IMR-90 (cell line): ENCODE results near the gene RABL2B. TPM values are rescaled to one million over a fixed set of nuclear protein-coding genes. Genes with fewer than 3 reads are reported as not detected.

Experiments
- ATAC-seq: fragments of 200-7000 bp; cut with Tn5 transposase; 2 replicates; pipeline ENCODE4 v1.9.1; 2020; ENCODE audit warnings: low read depth, mild to moderate bottlenecking, moderate library complexity
- BruUV-seq: library from RNA; stranded (reverse); fragments of 400-500 nt; replicated peaks from 2 replicates; lab custom pipeline; 2021; lab: Mats Ljungman, UMichigan
- CTCF ChIA-PET: fragments of 300-600 bp; formaldehyde crosslinking; extraction: SDS; loops from one replicate; lab custom pipeline; 2021; ENCODE audit warnings: antibody characterized with exemption; lab: Yijun Ruan, JAX
- POLR2A ChIA-PET: fragments of 300-600 bp; sonication (Branson Sonifier 250); formaldehyde crosslinking; loops from one replicate; lab custom pipeline; 2022; ENCODE audit warnings: antibody characterized with exemption; ENCODE audit not compliant: unreplicated experiment; lab: Charles Lee
- DNase-seq: peaks from one replicate; pipeline ENCODE4 v3.0.0; 2013
- H2AFZ ChIP-seq: replicated peaks from 2 replicates; pipeline ENCODE3; 2013; ENCODE audit warnings: low read length, mild to moderate bottlenecking; ENCODE audit not compliant: poor library complexity
- H2AK5ac ChIP-seq: 2 replicates; pipeline ENCODE4 v1.6.1; 2013; ENCODE audit warnings: low read depth, low read length, inconsistent platforms
- H2AK9ac ChIP-seq: replicated peaks from 2 replicates; pipeline ENCODE3; 2013; ENCODE audit warnings: mild to moderate bottlenecking, low read depth, low read length, moderate library complexity; ENCODE audit not compliant: poor library complexity
- H2BK120ac ChIP-seq: 2 replicates; pipeline ENCODE4 v1.6.1; 2013; ENCODE audit warnings: low read depth, low read length, inconsistent platforms
- H2BK15ac ChIP-seq: 3 replicates; pipeline ENCODE4 v1.6.1; 2013; ENCODE audit warnings: low read depth, low read length, inconsistent platforms
- H2BK20ac ChIP-seq: 2 replicates; pipeline ENCODE4 v1.6.1; 2013; ENCODE audit warnings: low read depth, mild to moderate bottlenecking, inconsistent platforms, low read length, moderate library complexity
- H2BK5ac ChIP-seq: 2 replicates; pipeline ENCODE4 v1.6.1; 2013; ENCODE audit warnings: mild to moderate bottlenecking, low read depth, low read length, inconsistent platforms; ENCODE audit not compliant: poor library complexity, severe bottlenecking
- H3K14ac ChIP-seq: replicated peaks from 2 replicates; pipeline ENCODE4 v1.6.1; 2013; ENCODE audit warnings: low read depth, low read length, inconsistent platforms
- H3K18ac ChIP-seq: 2 replicates; pipeline ENCODE4 v1.6.1; 2013; ENCODE audit warnings: low read depth, low read length, control low read depth
- H3K23ac ChIP-seq: 2 replicates; pipeline ENCODE4 v1.6.1; 2013; ENCODE audit warnings: low read depth, low read length, inconsistent platforms
- H3K27ac ChIP-seq: 2 replicates; pipeline ENCODE4 v1.5.1; 2013; ENCODE audit warnings: mild to moderate bottlenecking, control low read depth, low read length; ENCODE audit not compliant: insufficient read depth
- H3K27me3 ChIP-seq: 2 replicates; pipeline ENCODE4 v1.6.1; 2013; ENCODE audit warnings: low read length; ENCODE audit not compliant: control insufficient read depth, insufficient read depth
- H3K36me3 ChIP-seq: 2 replicates; pipeline ENCODE4 v1.6.1; 2013; ENCODE audit warnings: low read length, mixed read lengths; ENCODE audit not compliant: control insufficient read depth, insufficient read depth
- H3K4ac ChIP-seq: 2 replicates; pipeline ENCODE4 v1.6.1; 2013; ENCODE audit warnings: low read depth, low read length, inconsistent platforms
- H3K4me1 ChIP-seq: 2 replicates; pipeline ENCODE4 v1.6.1; 2013; ENCODE audit warnings: low read length, mixed read lengths; ENCODE audit not compliant: control insufficient read depth, insufficient read depth
- H3K4me2 ChIP-seq: 2 replicates; pipeline ENCODE4 v1.6.1; 2013; ENCODE audit warnings: low read depth, mild to moderate bottlenecking, control low read depth, low read length, moderate library complexity
- H3K4me3 ChIP-seq: 2 replicates; pipeline ENCODE4 v1.5.1; 2013; ENCODE audit warnings: low read depth, mild to moderate bottlenecking, control low read depth, low read length, moderate library complexity; ENCODE audit not compliant: insufficient read depth
- H3K56ac ChIP-seq: 2 replicates; pipeline ENCODE4 v1.6.1; 2013; ENCODE audit warnings: low read length, inconsistent platforms; ENCODE audit not compliant: insufficient read depth; ENCODE audit errors: extremely low read depth
- H3K79me1 ChIP-seq, 2 experiments: 2 replicates each; pipeline ENCODE4 v1.6.1; 2013; ENCODE audit warnings: low read length in 2 of 2, inconsistent platforms in 1 of 2, low read depth in 1 of 2
- H3K9ac ChIP-seq: 2 replicates; pipeline ENCODE4 v1.6.1; 2013; ENCODE audit warnings: low read depth, low read length, control low read depth
- H3K9me1 ChIP-seq: 2 replicates; pipeline ENCODE4 v1.6.1; 2013; ENCODE audit warnings: low read length, inconsistent platforms; ENCODE audit not compliant: insufficient read depth
- H3K9me3 ChIP-seq: 2 replicates; pipeline ENCODE4 v1.6.1; 2013; ENCODE audit warnings: low read length; ENCODE audit not compliant: control insufficient read depth, insufficient read depth
- H4K20me1 ChIP-seq: 2 replicates; pipeline ENCODE4 v1.6.1; 2013; ENCODE audit warnings: low read length, inconsistent platforms; ENCODE audit not compliant: insufficient read depth
- H4K5ac ChIP-seq: 2 replicates; pipeline ENCODE4 v1.6.1; 2013; ENCODE audit warnings: mild to moderate bottlenecking, low read depth, low read length, control low read depth
- H4K8ac ChIP-seq, 2 experiments: 2 replicates each; pipeline ENCODE4 v1.6.1; 2013; ENCODE audit warnings: low read depth in 2 of 2, low read length in 2 of 2, control low read depth in 1 of 2, inconsistent platforms in 1 of 2
- H4K91ac ChIP-seq: 2 replicates; pipeline ENCODE4 v1.6.1; 2013; ENCODE audit warnings: low read depth, low read length, inconsistent platforms; ENCODE audit not compliant: insufficient read depth
- BHLHE40 ChIP-seq: fragments of 150-350 bp; IDR thresholded peaks from 2 replicates; pipeline ENCODE4 v1.6.1; 2016; ENCODE audit warnings: mild to moderate bottlenecking, low read depth, low read length
- CTCF ChIP-seq: conservative IDR thresholded peaks from 2 replicates; pipeline ENCODE4 v1.5.1; 2012; ENCODE audit warnings: mild to moderate bottlenecking, low read depth, low read length, improper control_type of control experiment
- MAZ ChIP-seq: IDR thresholded peaks from 2 replicates; pipeline ENCODE4 v1.6.1; 2012; ENCODE audit warnings: low read depth, mild to moderate bottlenecking, low read length, improper control_type of control experiment, moderate library complexity, borderline replicate concordance
- MXI1 ChIP-seq: IDR thresholded peaks from 2 replicates; pipeline ENCODE4 v1.6.1; 2012; ENCODE audit warnings: low read depth, mild to moderate bottlenecking, low read length, moderate library complexity, borderline replicate concordance
- NFE2L2 ChIP-seq: fragments of 150-350 bp; IDR thresholded peaks from 2 replicates; pipeline ENCODE4 v1.6.1; 2016; ENCODE audit warnings: low read depth, mild to moderate bottlenecking, low read length
- RAD21 ChIP-seq: IDR thresholded peaks from 2 replicates; pipeline ENCODE4 v1.6.1; 2012; ENCODE audit warnings: low read length, improper control_type of control experiment
- RFX5 ChIP-seq: IDR thresholded peaks from 2 replicates; pipeline ENCODE4 v1.8.0; 2012; ENCODE audit warnings: low read depth, mild to moderate bottlenecking, low read length, moderate library complexity
- SMC3 ChIP-seq: fragments of 150-350 bp; IDR thresholded peaks from 2 replicates; pipeline ENCODE4 v1.6.1; 2016; ENCODE audit warnings: low read depth, mild to moderate bottlenecking, antibody characterized with exemption, low read length, moderate library complexity
- USF2 ChIP-seq: fragments of 150-350 bp; IDR thresholded peaks from 2 replicates; pipeline ENCODE4 v1.6.1; 2017; ENCODE audit warnings: mild to moderate bottlenecking, antibody characterized with exemption, low read length, low read depth
- WGBS, 2 experiments: methylation state at CpG; one replicate each; pipeline versions ENCODE4 v1.1.5 to v1.1.7; 2013; ENCODE audit warnings: missing lambda C conversion rate in 2 of 2; ENCODE audit not compliant: insufficient read length in 1 of 2; ENCODE audit errors: extremely low coverage in 2 of 2; 5-methylcytosine and 5-hydroxymethylcytosine counted together
- dilution Hi-C: fragments of 300-500 bp; cut with HindIII; formaldehyde crosslinking; loops from one replicate; pipeline ENCODE4 v1.14.3; 2018; ENCODE audit warnings: low sequenced_read_pairs; ENCODE audit not compliant: unreplicated experiment
- in situ Hi-C: fragments of 300-500 bp; cut with MboI; formaldehyde crosslinking; loops from 3 replicates; pipeline ENCODE4 v1.14.3; 2019; ENCODE audit warnings: low sequenced_read_pairs, inconsistent platforms, mixed read lengths
- intact Hi-C: fragments of 100-400 bp; cut with micrococcal nuclease; formaldehyde crosslinking; loops from 2 replicates; pipeline ENCODE4 v1.10.0; 2022
- polyA plus RNA-seq, 3 experiments: library from polyadenylated mRNA; depleted of rRNA; stranded (reverse); fragments of >200 nt; gene quantifications; 2 replicates each; pipeline ENCODE4 v1.2.3, GENCODE V29; 2012; ENCODE audit warnings: low replicate concordance in 1 of 3
- total RNA-seq: library from RNA; depleted of rRNA; stranded (reverse); fragments of >200 nt; gene quantifications from 2 replicates; pipeline ENCODE4 v1.2.3, GENCODE V29; 2012

Gene RABL2B
- total and polyA plus RNA-seq, 2 of the 4 experiments (the other 2 are of a cell fraction), result 8.4 to 23.3 TPM

GRCh38 chr22:50731811-50732624, 51.4 kb downstream of the RABL2B start:
- ChIA-PET CTCF (no interaction called here), POLR2A (no interaction called here)
- H3K18ac ChIP-seq, result no peak overlapping the region
- intact Hi-C loops (no loop called here), in situ Hi-C loops (no loop called here), dilution Hi-C loops (no loop called here)
- H4K91ac ChIP-seq, result peak overlapping the region; percentile 65
- H3K4ac ChIP-seq, result peak overlapping the region; percentile 36; the same call in 1 of the 2 replicates
- no TSS peak for BruUV-seq
- no peak overlapping the region for H3K9ac ChIP-seq
- peak overlapping the region; percentile 93 for H2AFZ ChIP-seq
- H3K27ac ChIP-seq, result no peak overlapping the region
- TF ChIP-seq BHLHE40, result peak; percentile 40; the same call in 1 of the 2 replicates
- peak; percentile 67 for TF ChIP-seq SMC3
- no peak for TF ChIP-seq MAZ
- no peak for TF ChIP-seq NFE2L2
- peak; percentile 48; the same call in 1 of the 2 replicates for TF ChIP-seq USF2
- TF ChIP-seq CTCF, result peak; percentile 77
- TF ChIP-seq RAD21, result peak; percentile 81
- no peak for TF ChIP-seq RFX5
- peak; percentile 66; the same call in 1 of the 2 replicates for TF ChIP-seq MXI1
- peaks cover 7% of the 10 kb centered on the region for H3K4me1 ChIP-seq
- H3K14ac ChIP-seq, result no peak overlapping the region
- no peak overlapping the region for H3K23ac ChIP-seq
- peak overlapping the region; percentile 45; the same call in 1 of the 2 replicates for H3K4me2 ChIP-seq
- peak overlapping the region; percentile 90 for H2AK9ac ChIP-seq
- peaks cover 7% of the 10 kb centered on the region for H3K27me3 ChIP-seq
- H2AK5ac ChIP-seq, result peak overlapping the region; percentile 88
- peak overlapping the region; percentile 62 for H2BK120ac ChIP-seq
- H3K9me3 ChIP-seq, result no peaks in the 10 kb centered on the region
- peaks cover 8% of the 10 kb centered on the region for H4K20me1 ChIP-seq
- H4K8ac ChIP-seq, result peak overlapping the region in 1 of 2 experiments; percentile 68; a peak in 2 of 4 replicates
- peak overlapping the region; percentile 19; the same call in 1 of the 3 replicates for H2BK15ac ChIP-seq
- H3K9me1 ChIP-seq, result no peaks in the 10 kb centered on the region
- no peak overlapping the region for H2BK5ac ChIP-seq
- no peak overlapping the region for H2BK20ac ChIP-seq
- no peaks in the 10 kb centered on the region for H3K79me1 ChIP-seq
- DNase-seq (peak; percentile 31), ATAC-seq (peak; percentile 80)
- 33% methylated on average over 13 of the region's 32 CpGs; no CpG with 5 or more reads in 1 of the 2 experiments for WGBS, 2 experiments
- H3K56ac ChIP-seq, result no peak overlapping the region
- no peaks in the 10 kb centered on the region for H3K36me3 ChIP-seq
- H3K4me3 ChIP-seq, result no peak overlapping the region
- no peak overlapping the region for H4K5ac ChIP-seq
